ENCODE results near the gene COMMD1.

The COMMD1 gene

GRCh38 chr2:62056341-62056740, 150.9 kb downstream of the COMMD1 start:
- no peaks in the 10 kb centered on the region for H3K9me3 ChIP-seq
- H3K36me3 ChIP-seq (replicated peaks) = no peaks in the 10 kb centered on the region
- no peak for DNase-seq (ENCODE audit: low spot score in 2 of 2)
- H3K27me3 ChIP-seq (ENCODE audit: low read depth) = no peaks in the 10 kb centered on the region
- in situ Hi-C loops (cut with MboI; ENCODE audit: low sequenced_read_pairs) = no loop called here
- H3K4me3 ChIP-seq = no peak overlapping the region
- peaks cover 4% of the 10 kb centered on the region for H3K4me1 ChIP-seq

DNA sequence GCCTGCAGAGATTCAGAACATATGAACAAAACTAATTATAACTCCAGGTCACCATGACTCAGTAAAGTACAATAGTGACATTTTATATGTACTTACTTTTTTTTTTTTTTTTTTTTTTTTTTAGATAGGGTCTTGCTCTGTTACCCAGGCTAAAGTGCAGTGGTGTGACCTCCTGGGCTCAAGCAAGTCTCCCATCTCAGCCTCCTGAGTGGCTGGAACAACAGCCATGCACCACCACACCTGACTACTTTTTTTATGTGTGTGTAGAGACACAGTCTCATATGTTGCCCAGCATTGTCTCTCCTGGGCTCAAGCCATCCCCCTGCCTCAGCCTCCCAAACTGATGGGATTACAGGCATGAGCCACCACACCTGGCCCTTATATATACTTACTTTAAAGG, 159.8 kb downstream of the COMMD1 start:
- Histone ChIP-seq H3K27me3 (ENCODE audit: low read depth) (no peaks in the 10 kb centered on the region), H3K9me3 (no peaks in the 10 kb centered on the region), H3K4me1 (no peaks in the 10 kb centered on the region), H3K4me3 (no peak overlapping the region), H3K36me3 (replicated peaks) (no peaks in the 10 kb centered on the region)
- in situ Hi-C loops (cut with MboI; ENCODE audit: low sequenced_read_pairs) = no loop called here
- no peak for DNase-seq (ENCODE audit: low spot score in 2 of 2)

DNA sequence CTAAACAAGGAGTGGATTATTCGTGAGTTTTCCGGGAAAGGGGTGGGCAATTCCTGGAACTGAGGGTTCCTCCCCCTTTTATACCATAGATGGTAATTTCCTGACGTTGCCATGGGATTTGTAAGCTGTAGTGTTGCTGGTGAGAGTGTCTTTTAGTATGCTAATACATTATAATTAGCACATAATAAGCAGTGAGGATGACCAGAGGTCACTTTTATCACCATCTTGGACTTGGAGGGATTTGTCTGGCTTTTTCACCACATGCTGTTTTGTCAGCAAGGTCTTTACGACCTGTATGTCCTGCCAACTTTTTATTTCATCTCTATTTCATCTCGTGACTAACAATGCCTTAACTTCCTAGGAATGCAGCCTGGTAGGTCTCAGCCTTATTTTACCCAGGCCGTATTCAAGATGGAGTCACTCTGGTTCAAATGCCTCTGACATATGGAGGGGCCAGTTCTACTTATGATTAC, 165.7 kb downstream of the COMMD1 start:
- DNase-seq (ENCODE audit: low spot score in 2 of 2) = peak in 1 of 2 experiments; percentile 29
- in situ Hi-C loops (cut with MboI; ENCODE audit: low sequenced_read_pairs) = no loop called here
- H3K4me1 ChIP-seq = peaks cover 16% of the 10 kb centered on the region

GRCh38 chr2:62071760-62072680, 166.5 kb downstream of the COMMD1 start:
- Histone ChIP-seq H3K4me1 (peaks cover 16% of the 10 kb centered on the region), H3K4me3 (no peak overlapping the region), H3K9me3 (peaks cover 10% of the 10 kb centered on the region), H3K27me3 (ENCODE audit: low read depth) (no peaks in the 10 kb centered on the region), H3K36me3 (replicated peaks) (no peaks in the 10 kb centered on the region)
- no peak for DNase-seq (ENCODE audit: low spot score in 2 of 2)
- in situ Hi-C loops (cut with MboI; ENCODE audit: low sequenced_read_pairs) = no loop called here

More for the DNA sequence above, 165.7 kb downstream of the COMMD1 start:
- Histone ChIP-seq H3K9me3 (peaks cover 10% of the 10 kb centered on the region), H3K27me3 (ENCODE audit: low read depth) (no peaks in the 10 kb centered on the region), H3K4me3 (no peak overlapping the region), H3K36me3 (replicated peaks) (no peaks in the 10 kb centered on the region)

- Histone ChIP-seq H3K4me1 (peaks cover 16% of the 10 kb centered on the region), H3K27me3 (ENCODE audit: low read depth) (no peaks in the 10 kb centered on the region), H3K9me3 (peaks cover 10% of the 10 kb centered on the region), H3K4me3 (no peak overlapping the region), H3K36me3 (replicated peaks) (no peaks in the 10 kb centered on the region)
- in situ Hi-C loops (cut with MboI; ENCODE audit: low sequenced_read_pairs) = no loop called here
- DNase-seq (ENCODE audit: low spot score in 2 of 2) = peak in 1 of 2 experiments; percentile 28
Measured at GRCh38 chr2:62074233-62074632, 168.8 kb downstream of the COMMD1 start.

- in situ Hi-C loops (cut with MboI; ENCODE audit: low sequenced_read_pairs) = no loop called here
- H3K9me3 ChIP-seq = peaks cover 10% of the 10 kb centered on the region
Measured at GRCh38 chr2:62076980-62077638, 171.6 kb downstream of the COMMD1 start.

GRCh38 chr2:62084801-62085200, 179.3 kb downstream of the COMMD1 start:
- no peak overlapping the region for H3K4me3 ChIP-seq
- in situ Hi-C loops (cut with MboI; ENCODE audit: low sequenced_read_pairs) = no loop called here
- no peak for DNase-seq (ENCODE audit: low spot score in 2 of 2)

More at GRCh38 chr2:62076980-62077638, 171.6 kb downstream of the COMMD1 start:
- H3K4me3 ChIP-seq = no peak overlapping the region
- H3K27me3 ChIP-seq (ENCODE audit: low read depth) = no peaks in the 10 kb centered on the region
- H3K36me3 ChIP-seq (replicated peaks) = no peaks in the 10 kb centered on the region
- DNase-seq (ENCODE audit: low spot score in 2 of 2) = no peak
- peaks cover 9% of the 10 kb centered on the region for H3K4me1 ChIP-seq

DNA sequence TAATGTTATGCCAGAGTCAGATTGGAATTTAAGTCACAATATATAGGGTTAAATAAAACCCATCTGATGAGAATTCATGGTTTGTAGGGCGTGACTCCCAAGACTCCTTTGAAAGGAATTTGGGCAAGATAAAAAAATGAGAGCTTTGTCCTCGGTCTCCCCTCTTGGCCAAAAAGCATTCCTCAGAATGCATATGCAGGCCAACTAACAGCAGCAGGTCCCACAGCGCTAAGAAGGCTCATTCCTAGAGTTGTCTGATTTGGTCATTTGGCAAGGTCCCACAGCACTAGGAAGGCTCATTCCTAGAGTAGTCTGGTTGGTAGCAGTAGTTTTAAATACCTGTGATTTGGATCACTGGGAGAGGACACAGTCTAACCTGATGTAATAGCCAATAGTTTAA, 184.2 kb downstream of the COMMD1 start:
- in situ Hi-C loops (cut with MboI; ENCODE audit: low sequenced_read_pairs) = no loop called here
- Histone ChIP-seq H3K4me1 (peaks cover 12% of the 10 kb centered on the region), H3K9me3 (no peaks in the 10 kb centered on the region), H3K4me3 (no peak overlapping the region), H3K27me3 (ENCODE audit: low read depth) (no peaks in the 10 kb centered on the region), H3K36me3 (replicated peaks) (no peaks in the 10 kb centered on the region)
- DNase-seq (ENCODE audit: low spot score in 2 of 2) = no peak

More at GRCh38 chr2:62084801-62085200, 179.3 kb downstream of the COMMD1 start:
- Histone ChIP-seq H3K27me3 (ENCODE audit: low read depth) (no peaks in the 10 kb centered on the region), H3K4me1 (peaks cover 19% of the 10 kb centered on the region), H3K9me3 (no peaks in the 10 kb centered on the region), H3K36me3 (replicated peaks) (no peaks in the 10 kb centered on the region)

- H3K36me3 ChIP-seq (replicated peaks) = no peaks in the 10 kb centered on the region
- no peaks in the 10 kb centered on the region for H3K27me3 ChIP-seq (ENCODE audit: low read depth)
- H3K4me1 ChIP-seq = peaks cover 12% of the 10 kb centered on the region
- H3K4me3 ChIP-seq = no peak overlapping the region
- no peaks in the 10 kb centered on the region for H3K9me3 ChIP-seq
- no peak for DNase-seq (ENCODE audit: low spot score in 2 of 2)
- in situ Hi-C loops (cut with MboI; ENCODE audit: low sequenced_read_pairs) = no loop called here
Measured at GRCh38 chr2:62091471-62091870, 186.0 kb downstream of the COMMD1 start.

DNA sequence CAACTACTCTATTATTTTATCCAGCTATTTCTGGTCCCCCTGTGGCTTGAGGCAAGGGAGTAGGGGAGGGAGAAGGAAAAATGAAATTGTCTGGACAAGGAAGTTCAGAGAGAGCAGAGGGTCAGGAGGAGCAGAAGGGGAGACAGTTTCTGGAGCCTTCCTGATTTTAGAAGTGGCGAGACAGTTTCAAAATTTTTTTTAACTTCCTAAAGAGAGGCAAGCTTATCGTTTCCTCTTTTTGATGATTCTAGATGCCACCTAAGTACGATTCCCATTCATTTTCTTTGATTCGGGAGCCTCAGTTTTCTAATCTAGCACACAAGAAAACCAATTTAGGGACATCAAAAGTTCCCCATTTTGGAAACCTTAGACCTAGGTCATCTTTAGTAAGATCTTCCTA, 193.6 kb downstream of the COMMD1 start:
- Histone ChIP-seq H3K27me3 (ENCODE audit: low read depth) (no peaks in the 10 kb centered on the region), H3K9me3 (no peaks in the 10 kb centered on the region), H3K4me3 (no peak overlapping the region), H3K4me1 (peaks cover 7% of the 10 kb centered on the region), H3K36me3 (replicated peaks) (no peaks in the 10 kb centered on the region)
- DNase-seq (ENCODE audit: low spot score in 2 of 2) = no peak
- in situ Hi-C loops (cut with MboI; ENCODE audit: low sequenced_read_pairs) = no loop called here

GRCh38 chr2:62099523-62100175, 194.2 kb downstream of the COMMD1 start:
- H3K9me3 ChIP-seq = no peaks in the 10 kb centered on the region
- no peaks in the 10 kb centered on the region for H3K36me3 ChIP-seq (replicated peaks)
- in situ Hi-C loops (cut with MboI; ENCODE audit: low sequenced_read_pairs) = no loop called here
- DNase-seq (ENCODE audit: low spot score in 2 of 2) = no peak
- H3K27me3 ChIP-seq (ENCODE audit: low read depth) = no peaks in the 10 kb centered on the region
- H3K4me3 ChIP-seq = no peak overlapping the region
- peaks cover 4% of the 10 kb centered on the region for H3K4me1 ChIP-seq

GRCh38 chr2:62101886-62102285, 196.4 kb downstream of the COMMD1 start:
- Histone ChIP-seq H3K4me3 (no peak overlapping the region), H3K9me3 (no peaks in the 10 kb centered on the region), H3K36me3 (replicated peaks) (no peaks in the 10 kb centered on the region), H3K27me3 (ENCODE audit: low read depth) (no peaks in the 10 kb centered on the region), H3K4me1 (no peaks in the 10 kb centered on the region; the same call in 1 of the 2 replicates)
- in situ Hi-C loops (cut with MboI; ENCODE audit: low sequenced_read_pairs) = no loop called here
- no peak for DNase-seq (ENCODE audit: low spot score in 2 of 2)

- Histone ChIP-seq H3K36me3 (replicated peaks) (no peaks in the 10 kb centered on the region), H3K27me3 (ENCODE audit: low read depth) (no peaks in the 10 kb centered on the region), H3K4me1 (no peaks in the 10 kb centered on the region; the same call in 1 of the 2 replicates), H3K4me3 (no peak overlapping the region), H3K9me3 (no peaks in the 10 kb centered on the region)
- no peak for DNase-seq (ENCODE audit: low spot score in 2 of 2)
- in situ Hi-C loops (cut with MboI; ENCODE audit: low sequenced_read_pairs) = no loop called here
Measured at GRCh38 chr2:62102402-62102920, 197.0 kb downstream of the COMMD1 start.
